NCI-H1092 (cell line): ENCODE data around the gene KCNJ11.

Source experiments
- DNase-seq: peaks from one replicate; lab custom pipeline; 2025; lab: John Stamatoyannopoulos, UW

KCNJ11 gene

DNA sequence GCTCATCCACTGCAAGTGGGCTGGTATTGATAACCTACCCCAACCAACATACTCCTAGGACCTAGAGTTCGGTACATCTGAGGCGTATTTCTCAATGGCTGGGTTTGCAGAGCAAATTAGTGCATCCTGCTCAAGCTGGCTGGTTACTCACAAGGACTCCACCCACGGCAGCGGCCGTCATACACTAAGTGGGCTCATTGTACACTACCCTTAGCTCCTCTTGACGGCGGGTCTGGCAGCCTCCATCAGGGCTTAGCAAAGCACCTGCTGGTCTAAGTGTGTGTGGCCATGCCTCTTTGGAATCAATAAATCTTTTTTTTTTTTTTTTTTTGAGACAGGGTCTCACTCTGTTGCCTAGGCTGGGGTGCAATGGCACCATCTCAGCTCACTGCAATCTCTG is 20.2 kb upstream of the KCNJ11 start:
- peak; percentile 51 for DNase-seq

DNA sequence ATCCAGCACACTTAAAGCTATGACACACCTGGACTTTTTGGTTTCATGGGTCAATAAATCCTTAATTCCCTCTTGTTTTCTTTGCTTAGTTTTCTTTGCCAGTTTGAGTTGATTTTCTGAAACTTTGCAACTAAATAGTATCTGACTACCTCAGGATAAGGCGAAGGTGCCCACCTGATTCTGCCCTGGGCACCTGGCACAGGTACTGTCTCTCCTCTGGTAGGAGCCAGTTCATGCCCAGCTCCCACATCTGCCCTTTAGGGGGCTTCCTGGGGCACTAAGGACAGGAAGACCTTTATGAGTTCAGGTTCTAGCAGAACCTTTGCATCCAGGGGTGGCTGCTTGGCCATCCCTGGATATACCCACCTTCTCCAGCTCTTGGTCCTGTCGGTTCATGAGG is 19.6 kb upstream of the KCNJ11 start:
- DNase-seq, result no peak

DNA sequence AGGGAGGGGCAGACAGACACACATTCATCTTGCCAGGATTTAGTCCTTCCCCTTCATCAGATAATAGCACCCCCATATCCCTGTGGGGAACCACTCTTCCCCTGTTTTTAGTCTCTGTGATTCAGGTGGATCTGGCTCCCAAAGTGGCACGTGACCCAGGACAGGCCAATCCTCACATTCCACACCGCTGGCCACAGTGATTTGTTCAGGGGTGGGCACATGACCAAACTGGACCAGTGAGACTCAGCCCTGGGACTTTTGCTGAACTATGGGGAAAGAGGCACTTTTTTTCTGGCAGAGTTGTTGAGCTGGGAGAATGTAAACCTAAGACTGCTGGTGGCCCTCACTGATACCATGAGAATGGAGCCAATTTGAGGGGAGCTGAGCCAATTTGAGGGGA is 19.1 kb upstream of the KCNJ11 start:
- no peak for DNase-seq

DNA sequence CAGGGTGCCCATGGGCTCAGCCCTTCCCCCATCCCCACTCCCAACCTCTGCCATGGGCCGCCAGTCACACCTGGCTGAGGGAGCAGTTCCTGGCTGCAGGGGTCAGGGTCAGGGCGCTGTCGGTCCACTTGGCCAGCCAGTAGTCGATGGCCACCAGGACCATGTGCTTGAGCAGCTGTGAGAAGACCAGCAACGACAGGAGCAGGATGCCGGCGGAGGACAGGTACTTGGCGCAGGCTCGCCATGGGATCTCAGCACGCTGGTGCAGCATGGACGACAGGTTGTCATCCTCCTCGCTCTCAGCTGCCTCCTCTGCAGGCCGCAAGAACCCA is 18.3 kb upstream of the KCNJ11 start:
- no peak for DNase-seq

DNA sequence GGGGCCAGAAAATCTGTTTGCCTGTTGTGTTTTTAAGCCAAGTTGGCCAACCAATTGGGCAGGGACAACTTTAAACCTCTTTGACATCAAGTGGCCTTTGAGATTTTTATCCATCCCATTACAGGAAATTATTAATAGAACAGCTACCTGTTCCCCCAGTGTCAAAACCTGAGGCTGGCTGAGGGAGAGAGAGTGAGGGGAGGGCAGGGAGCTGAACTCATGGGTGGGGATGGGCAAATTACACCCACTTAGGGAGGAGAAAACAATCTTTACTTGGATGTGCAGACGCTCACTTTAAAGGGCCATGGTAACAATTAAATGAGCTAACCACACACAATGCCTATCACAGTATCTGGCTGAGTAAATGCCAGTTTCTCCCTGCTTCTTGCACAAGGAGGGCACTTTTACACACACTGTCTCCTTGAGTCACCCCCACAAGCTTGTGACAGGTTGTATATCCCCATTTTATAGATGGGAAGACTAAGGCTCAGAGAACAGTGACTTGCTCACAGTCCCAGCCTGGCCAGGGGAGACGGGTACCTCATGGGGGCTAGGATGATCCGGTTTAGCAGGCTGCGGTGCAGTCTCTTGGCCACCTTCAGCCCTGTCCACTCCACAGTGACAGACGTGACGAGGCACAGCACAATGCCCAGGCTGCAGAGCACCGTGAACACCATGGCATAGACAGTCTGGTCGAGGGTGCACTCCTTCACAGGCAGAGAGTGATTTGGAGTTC is 17.8 kb upstream of the KCNJ11 start:
- DNase-seq, result no peak

DNA sequence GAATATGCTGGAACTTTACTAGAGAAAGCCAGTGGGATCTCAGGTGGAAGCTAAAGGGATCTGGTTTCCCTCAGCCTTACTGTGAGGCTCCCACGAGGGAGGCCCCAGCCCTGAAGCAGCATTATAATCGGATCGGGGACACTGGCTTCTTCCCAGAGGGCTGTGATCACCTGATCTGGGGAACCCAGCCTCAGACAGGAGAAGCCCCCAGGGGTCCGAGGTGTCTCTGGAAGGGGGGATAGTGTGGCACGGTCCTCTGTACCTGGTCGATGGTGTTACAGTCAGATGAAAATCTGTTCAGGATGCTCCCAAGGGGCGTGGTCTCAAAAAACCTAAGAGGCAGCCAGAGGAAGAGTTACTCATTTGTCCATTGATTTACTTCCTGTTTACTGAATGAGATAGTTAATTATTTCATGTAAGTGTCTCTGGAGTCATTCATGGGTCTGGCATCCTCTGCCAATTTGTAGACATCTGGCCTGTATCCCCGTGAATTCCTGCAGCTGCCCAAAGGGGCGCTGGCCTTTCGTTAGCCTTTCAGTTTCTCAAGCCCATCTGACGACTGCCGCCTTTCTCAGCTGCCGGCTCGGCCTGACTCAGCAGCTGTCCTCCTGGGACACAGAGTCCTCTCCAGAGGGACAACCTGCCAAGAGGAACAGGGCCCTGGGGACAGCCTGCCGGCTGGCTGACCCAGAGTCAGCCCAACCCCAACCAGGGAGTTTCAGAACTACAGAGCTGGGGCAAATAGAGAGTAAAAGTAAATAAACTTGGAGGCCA is 17.0 kb upstream of the KCNJ11 start:
- no peak for DNase-seq

DNA sequence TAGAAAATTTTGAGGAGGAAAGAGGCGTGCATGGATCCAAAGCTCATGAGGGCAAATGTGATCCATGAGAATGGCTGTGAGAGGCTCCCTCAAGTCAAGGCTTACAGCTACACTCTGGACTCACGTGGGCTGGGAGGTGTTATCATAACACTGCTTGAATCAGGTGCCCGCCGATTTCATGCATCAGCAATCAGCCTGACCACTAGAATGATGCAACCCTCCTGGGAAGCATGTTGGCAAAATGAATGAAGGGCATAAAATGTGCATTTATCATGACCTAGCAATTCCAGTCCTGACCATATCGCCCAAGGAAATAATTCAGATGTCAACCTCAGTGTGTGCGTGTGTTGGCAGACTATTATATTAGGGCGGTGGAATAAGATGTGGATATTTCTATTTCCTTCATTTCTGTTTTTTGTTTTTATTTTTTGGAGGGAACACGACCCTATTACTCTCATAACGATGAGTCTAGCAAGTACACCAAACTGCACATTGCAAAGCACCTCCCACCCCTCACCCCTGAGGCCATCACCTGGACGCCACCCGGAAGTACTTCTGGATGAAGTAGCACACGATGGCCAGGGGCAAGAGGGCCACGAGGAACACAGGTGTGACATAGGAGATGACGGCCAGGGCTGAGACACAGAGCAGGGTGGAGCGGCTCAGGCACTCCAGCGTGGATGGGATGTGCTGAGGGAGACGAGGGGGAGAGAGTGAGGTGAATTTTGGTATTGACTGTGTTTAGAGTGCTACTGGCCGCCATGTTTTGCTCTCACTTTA is 15.7 kb upstream of the KCNJ11 start:
- no peak for DNase-seq

DNA sequence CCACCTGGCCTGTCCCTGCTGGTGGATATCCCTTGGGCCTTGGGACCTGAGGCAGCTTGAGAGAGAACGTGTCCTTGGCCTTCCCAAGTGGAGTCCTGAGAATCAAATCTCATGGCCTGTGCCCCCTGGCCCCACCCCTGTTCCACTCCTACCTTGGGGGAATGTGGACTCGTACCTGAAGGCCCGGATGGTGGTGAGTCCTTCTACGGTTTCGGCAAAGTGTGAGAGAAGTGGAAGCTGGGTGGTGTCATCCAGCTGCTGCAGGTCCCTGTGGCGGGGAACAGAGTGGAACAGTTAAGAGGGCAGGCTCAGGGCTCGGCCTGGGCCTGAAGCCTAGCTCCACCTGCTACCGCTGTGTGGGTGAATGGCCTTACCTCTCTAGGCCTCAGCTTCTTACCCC is 14.0 kb upstream of the KCNJ11 start:
- no peak for DNase-seq

DNA sequence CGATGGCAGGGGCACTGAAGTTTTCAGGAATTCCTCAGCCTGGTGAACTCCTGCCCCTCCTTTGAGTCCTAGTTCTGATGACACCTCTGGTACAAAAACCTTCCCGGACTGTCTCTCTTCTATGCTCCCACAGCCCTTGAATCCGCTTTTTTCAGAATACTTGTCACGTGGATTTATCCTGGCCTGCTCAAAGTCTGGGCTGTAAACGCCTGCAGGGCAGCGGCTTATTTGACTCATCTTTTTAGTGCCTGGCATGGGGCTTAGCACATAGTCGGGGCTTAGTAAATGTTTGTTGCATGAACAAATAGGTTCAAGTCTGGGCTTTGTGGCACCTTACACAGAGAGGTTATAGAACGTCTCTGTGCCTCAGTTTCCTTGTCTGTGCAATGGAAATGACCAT is 13.4 kb upstream of the KCNJ11 start:
- no peak for DNase-seq

DNA sequence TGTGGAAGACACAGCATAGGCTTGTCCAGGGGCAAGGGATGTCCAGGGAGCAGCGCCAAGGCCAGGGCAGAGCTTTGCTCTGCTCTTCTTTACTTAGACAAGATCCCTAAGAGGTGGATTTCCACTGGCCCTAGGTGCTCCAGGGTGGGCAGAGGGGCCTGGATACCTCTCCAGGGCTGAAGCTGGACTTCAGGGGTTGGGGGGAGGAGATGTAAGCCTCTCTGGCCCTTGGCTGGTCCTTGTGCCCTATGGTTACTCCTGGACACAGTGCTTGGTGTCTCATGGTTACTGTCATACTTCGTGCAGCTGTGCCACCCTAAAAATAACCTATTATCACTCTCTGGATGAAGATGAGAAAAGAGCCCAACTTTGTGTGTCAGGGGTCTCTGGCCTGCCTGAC is 12.9 kb upstream of the KCNJ11 start:
- no peak for DNase-seq

DNA sequence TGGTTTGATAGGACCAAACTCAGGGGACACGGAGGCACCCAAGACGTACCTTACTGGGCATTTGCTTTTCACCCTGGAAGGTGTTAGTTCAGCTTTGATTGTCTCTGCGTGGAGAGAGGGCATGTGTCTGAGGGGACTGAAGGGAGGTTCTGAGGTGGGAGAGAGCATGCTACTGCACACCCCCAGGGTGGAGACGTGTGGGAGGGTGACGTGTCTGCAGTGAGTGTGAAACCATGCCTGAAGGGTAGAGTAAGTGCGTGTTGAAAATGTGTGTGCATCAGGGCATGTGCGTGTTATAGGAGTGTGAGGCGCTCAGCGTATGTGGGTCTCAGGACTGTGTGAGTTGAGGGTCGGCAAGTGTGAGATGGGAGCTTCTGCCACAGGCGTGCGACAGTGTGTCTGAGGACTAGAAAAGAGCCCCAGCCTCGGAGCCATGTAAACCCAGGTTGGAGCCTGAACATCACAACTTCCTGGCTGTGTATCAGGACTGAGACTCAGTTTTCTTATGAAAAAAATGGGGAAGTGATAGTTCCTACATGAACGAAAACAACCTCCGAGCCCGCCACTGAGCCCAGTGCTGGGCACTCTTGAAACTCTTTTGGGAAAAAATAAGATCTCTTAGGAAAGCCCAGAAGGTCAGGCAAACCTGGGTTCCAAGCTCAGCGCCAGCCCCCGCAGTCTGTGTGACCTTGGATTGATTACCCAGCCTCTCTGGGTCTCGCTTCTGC is 11.8 kb upstream of the KCNJ11 start:
- DNase-seq, result no peak

DNA sequence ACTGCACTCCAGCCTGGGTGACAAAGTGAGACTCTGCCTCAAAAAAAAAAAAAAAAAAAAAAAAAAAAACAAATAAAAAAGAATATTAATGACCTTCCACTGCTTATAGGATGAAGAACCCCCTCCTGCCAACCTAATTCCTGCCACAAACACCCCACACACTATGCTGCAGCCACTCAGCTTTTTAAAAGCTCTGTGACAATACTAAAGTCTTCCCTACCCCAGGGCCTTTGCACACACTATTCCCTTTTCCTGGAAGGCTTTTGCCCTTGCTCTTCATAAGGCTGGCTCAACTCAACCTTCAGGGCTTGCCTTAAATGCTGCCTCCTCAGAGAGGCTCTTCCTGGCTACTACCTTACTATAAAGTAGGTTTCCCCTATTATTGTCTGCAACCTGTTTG is 10.8 kb upstream of the KCNJ11 start:
- no peak for DNase-seq

DNA sequence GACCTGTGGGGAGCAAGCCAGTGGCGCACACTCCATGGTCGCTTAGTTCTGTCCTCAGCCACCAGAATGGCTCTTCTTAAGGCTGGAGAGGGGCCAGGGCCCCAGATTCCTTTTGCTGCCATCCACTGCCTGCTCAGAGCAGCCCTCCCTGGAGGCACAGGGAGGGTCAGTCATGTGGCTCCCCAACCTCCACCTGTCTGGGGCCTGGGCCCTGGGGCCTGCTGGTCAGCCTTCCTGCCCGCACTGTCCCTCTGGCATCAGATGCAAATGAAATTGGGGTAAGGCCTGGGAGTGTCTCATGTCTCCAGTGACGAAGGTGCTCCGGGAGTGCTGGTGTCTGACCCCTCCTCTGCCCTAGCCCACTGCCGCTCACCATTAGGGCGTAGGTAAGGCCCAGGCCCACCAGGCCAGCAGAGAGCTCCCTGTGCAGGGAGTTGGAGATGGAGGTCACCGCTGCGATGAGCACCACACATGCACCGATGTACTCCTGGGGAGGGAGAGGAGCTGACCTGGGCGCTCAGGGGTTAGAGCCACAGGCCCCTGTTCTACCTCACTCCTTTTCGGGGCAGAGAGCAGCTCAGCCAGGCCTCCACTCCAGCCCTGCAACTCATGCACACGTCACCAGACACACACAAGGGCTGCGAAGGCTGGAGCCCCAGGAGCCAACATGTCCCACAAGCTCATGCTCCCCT is 9.0 kb upstream of the KCNJ11 start:
- no peak for DNase-seq

DNA sequence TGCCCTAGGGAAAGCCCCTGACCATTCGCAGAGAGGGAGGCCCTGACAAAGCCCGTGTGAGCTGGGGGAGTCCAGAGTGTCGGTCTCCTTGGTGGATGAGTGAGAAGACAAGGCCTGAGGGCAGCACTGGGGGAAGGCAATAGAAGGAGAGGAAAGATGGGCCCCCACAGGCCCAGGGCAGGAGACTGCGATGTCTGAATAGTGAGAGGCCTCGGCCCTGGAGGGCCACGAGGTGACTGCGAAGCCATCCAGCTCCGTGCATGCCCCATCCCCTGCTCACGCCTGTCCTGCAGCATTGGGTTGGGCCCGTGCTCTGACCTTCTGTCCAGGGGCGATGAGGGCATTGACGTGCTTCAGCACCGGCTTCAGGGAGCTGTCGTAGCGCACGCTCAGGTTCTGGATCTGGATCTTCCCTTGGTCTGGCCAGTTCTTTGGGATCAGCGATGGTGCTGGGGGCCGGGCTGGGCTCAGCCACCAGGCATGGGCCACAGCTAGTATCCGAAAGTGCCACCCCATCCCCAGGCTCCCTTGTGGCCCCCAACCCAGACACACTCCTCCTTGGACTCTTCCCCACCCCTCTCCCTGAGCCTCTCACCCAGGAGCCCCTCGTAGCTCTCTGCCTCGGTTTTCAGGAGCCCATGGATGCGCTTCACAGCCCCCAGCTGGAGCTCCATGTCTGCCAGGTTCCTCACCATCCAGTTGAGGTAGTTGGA is 8.3 kb upstream of the KCNJ11 start:
- DNase-seq, result no peak

DNA sequence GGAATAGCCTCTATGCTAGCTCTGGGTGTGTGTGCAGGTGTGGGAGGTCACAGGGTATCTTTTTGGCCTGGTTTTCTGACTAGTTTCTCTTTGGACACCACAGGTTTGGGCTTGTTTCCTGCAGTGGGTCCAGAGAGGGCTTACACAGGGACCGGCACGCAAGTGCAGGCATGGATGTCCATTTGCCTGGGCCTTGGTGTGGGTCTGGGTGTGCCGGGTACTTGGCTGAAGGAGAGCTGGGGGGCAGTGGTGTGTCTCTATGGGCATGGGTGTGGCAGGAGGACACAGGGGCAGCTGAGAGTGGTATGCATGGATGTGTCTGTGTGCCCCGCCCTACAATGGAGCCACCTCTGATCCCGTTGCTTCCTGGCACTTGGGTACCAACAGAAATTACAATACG is 7.5 kb upstream of the KCNJ11 start:
- no peak for DNase-seq

DNA sequence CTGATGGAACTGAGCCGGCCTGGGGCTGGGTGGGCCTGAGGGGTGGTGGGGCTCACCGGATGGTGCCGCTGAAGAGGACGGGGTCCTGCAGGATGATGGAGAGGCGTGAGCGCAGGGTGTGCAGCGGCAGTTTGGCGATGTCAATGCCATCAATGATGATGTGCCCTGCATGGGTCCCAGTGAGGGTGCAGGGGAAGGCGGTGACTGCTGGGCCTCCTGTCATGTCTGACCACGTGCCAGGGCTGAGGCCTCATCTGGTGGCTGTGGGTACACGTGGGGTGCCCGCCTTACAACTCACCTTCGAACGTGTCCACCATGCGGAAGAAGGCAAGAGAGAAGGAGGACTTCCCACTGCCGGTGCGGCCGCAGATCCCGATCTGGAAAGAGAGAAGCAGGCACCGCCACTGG is 7.1 kb upstream of the KCNJ11 start:
- no peak for DNase-seq

DNA sequence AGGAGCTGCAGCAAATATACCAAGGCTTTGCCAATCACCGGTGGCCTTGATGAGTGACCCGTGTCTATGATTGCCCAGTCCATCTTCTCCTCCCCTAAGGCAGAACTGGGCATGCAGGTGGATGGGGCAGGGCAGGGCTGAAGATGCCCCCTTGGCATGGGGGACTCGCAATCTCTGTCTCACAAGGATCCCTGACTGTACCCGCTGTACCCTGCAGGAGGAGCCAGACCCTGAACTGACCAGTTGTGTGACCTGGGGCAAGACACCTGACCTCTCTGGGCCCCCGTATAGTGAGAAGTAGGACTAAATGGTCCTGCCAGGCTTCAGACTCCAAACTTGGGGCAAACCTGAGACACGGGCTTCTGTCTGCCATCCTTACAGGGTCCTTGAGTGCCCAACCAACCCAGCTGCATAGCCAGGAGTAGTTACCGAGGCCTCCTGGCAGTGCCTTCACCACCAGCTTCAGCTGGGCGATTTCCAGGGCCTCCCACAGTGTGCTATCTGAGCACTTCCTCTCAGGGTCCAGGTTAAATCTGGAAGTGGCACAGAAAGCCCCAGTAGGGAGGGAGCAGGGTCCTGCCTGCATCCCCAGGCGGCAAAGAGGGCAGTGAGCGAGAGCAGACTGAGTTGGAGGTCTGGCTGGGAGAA is 6.4 kb upstream of the KCNJ11 start:
- DNase-seq, result no peak

DNA sequence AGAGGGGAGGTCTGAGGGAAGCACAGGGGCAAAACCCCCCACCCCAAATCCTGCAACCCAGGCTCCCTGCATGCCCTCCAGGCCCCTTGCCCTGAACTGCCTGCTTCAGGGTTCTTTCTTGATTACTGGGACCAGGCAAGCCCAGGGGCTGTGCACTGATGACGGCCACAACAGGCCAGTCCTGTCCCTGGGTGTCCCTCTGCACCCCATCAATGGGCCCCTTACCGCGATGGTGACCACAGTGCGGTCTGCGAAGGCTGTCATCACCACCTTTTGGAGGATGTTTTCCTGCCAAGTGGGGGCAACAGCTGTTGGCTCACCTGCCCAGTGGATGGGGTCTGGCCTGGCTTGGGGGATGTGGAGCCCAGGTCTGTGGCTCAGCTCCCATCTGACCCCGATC is 5.0 kb upstream of the KCNJ11 start:
- no peak for DNase-seq

DNA sequence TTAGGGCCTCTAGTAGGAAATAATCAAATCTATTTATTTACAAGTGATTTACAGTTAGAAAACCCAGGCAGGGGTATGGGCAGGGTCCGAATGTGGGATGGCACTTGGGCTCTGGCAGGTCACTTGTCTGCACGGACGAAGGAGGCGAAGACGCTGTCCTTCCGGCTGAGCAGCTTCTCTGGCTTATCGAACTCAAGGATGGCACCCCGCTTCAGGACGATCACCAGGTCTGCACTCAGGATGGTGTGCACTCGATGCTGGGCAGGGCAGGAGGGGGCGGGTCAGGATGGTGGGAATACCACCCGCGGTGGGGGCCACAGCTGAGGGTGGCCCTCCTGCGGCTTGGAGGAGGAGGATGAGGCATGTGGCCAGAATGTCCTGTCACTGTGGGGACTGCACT is 4.4 kb upstream of the KCNJ11 start:
- no peak for DNase-seq

DNA sequence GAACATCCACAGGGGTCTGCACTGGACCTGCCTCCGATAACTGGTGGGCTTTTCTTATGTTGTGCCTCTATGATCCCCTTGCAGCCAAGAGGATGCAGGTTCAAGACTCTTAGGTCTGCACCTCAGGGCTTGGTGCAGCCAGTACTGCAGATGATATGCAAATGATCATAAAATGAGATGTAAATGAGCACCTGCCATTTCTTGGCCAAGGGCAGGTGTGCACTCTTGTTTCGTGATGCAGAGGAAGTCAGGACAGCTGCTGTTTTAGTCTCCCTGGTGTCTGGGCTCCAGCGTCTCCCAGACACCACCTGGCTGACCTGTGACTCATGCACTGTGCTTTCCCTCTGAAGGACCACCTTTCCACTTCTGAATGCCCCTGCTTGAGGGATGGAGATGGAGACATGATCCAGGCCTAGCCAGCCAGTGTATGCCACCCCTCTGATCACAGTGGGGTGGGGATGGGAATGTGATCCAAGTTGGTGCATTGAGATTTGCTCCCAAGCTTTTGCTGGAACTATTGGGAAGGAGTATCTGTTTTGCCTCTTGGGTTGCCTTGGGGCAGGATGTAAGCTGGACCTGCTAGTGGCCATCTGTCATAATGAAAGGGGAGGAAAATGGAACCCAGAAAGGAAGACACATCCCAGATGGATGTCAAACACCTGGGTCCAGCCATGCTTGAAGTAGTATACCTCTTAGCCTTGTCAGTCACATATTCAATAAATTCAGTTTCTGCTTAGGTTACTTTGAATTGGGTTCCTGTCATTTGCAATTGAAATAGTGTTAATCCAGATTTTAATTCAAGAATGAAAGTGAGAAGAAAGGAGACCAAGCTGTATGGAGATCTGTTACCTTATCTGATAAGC is 3.3 kb upstream of the KCNJ11 start:
- DNase-seq, result peak; percentile 5
